WERI-Rb-1 (cell line): Measurements from ENCODE around the gene LRG1.
"Not testable (repeated sequence)": the region's sequence is repeated elsewhere in the genome, so short reads cannot be mapped to it uniquely, and the experiment has no call there.

ENCODE experiments used
- DNase-seq: peaks from one replicate; pipeline ENCODE4 v3.0.0-alpha.2; 2020
- H3K27ac ChIP-seq: fragments of 250-450 bp; sonication (Bioruptor Pico); 2 replicates; pipeline ENCODE4 v1.5.1; 2020; ENCODE audit warnings: mild to moderate bottlenecking, moderate library complexity
- H3K27me3 ChIP-seq: fragments of 250-450 bp; sonication (Bioruptor Pico); 2 replicates; pipeline ENCODE4 v1.5.1; 2021; ENCODE audit warnings: mild to moderate bottlenecking, low read depth, moderate library complexity; ENCODE audit not compliant: insufficient read depth, severe bottlenecking
- H3K36me3 ChIP-seq: fragments of 250-450 bp; sonication (Bioruptor Pico); 2 replicates; pipeline ENCODE4 v1.5.1; 2020; ENCODE audit warnings: mild to moderate bottlenecking, moderate library complexity
- H3K4me3 ChIP-seq: 2 replicates; pipeline ENCODE4 v1.5.1; 2011; ENCODE audit warnings: low read depth, mild to moderate bottlenecking, control low read depth, low read length
- H3K9me3 ChIP-seq: fragments of 250-450 bp; sonication (Bioruptor Pico); 2 replicates; pipeline ENCODE4 v1.5.1; 2021; ENCODE audit warnings: mild to moderate bottlenecking, moderate library complexity; ENCODE audit not compliant: severe bottlenecking
- TF ChIP-seq, protein P1 (sequence below): IDR thresholded peaks from 2 replicates; pipeline ENCODE4 v1.5.1; 2011; ENCODE audit warnings: low read depth, mild to moderate bottlenecking, control low read depth, inconsistent platforms, low read length

Gene LRG1

DNA sequence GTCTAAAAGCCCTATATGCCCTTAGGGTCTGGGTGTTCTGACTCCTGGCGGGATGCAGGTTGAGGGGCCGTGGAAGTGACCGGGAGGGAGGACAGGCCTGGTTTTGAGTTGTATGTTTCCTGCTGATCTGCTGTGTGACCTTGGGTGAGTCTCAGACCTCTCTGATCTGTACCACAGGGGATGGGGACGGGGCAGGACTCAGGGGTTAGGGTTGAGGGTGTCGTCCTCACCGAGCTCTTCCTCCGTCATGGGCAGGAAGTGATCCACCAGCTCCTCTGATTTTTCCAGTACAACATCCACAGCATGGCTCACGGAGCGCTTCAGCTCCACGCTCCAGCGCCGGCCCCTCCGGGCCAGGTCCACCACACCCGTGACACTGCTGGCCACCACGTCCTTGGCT lies 11.0 kb downstream of the LRG1 start:
- no peak for DNase-seq
- Histone ChIP-seq H3K36me3 (no peaks in the 10 kb centered on the region; the same call in 1 of the 2 replicates), H3K9me3 (no peaks in the 10 kb centered on the region), H3K27ac (no peak overlapping the region), H3K4me3 (no peak overlapping the region), H3K27me3 (no peaks in the 10 kb centered on the region)
- TF ChIP-seq, protein P1, sequence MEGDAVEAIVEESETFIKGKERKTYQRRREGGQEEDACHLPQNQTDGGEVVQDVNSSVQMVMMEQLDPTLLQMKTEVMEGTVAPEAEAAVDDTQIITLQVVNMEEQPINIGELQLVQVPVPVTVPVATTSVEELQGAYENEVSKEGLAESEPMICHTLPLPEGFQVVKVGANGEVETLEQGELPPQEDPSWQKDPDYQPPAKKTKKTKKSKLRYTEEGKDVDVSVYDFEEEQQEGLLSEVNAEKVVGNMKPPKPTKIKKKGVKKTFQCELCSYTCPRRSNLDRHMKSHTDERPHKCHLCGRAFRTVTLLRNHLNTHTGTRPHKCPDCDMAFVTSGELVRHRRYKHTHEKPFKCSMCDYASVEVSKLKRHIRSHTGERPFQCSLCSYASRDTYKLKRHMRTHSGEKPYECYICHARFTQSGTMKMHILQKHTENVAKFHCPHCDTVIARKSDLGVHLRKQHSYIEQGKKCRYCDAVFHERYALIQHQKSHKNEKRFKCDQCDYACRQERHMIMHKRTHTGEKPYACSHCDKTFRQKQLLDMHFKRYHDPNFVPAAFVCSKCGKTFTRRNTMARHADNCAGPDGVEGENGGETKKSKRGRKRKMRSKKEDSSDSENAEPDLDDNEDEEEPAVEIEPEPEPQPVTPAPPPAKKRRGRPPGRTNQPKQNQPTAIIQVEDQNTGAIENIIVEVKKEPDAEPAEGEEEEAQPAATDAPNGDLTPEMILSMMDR = no peak

DNA sequence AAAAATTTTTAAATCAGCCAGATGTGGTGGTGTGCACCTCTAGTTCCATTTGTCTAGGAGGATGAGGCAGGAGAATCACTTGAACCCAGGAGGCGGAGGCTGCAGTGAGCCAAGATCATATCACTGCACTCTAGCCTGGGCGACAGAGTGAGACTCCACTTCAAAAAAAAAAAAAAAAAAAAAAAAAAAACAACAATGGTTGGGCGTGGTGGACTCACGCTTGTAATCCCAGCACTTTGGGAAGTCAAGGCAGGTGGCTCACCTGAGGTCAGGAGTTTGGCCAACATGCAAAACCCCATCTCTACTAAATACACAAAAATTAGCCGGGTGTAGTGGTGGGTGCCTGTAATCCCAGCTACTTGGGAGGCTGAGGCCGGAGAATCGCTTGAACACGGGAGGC lies 12.5 kb downstream of the LRG1 start:
- not testable (repeated sequence) for H3K27ac ChIP-seq, H3K36me3 ChIP-seq, H3K9me3 ChIP-seq, DNase-seq, H3K27me3 ChIP-seq, H3K4me3 ChIP-seq

DNA sequence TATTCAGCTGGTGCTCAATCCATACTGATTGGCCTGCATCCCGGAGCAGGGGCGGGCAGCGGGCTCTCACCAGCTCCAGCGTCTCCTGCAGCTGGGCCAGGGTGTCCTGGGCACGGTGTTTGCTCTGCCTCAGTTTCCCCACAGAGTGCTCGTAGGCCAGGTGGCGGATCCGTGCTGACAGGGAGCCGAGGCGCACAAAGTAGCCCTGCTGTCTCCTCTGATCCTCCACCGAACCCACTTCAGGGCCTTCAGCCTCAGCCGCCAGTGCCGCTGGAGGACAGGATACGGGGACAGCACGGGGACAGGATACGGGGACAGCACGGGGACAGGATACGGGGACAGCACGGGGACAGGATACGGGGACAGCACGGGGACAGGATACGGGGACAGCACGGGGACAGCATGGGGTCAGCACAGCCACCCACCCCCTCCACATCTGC lies 14.3 kb downstream of the LRG1 start:
- no peaks in the 10 kb centered on the region for H3K9me3 ChIP-seq
- no peaks in the 10 kb centered on the region; the same call in 1 of the 2 replicates for H3K36me3 ChIP-seq
- no peaks in the 10 kb centered on the region for H3K27me3 ChIP-seq
- H3K4me3 ChIP-seq = no peak overlapping the region
- no peak overlapping the region for H3K27ac ChIP-seq
- DNase-seq = no peak
- TF ChIP-seq, protein P1 = no peak

DNA sequence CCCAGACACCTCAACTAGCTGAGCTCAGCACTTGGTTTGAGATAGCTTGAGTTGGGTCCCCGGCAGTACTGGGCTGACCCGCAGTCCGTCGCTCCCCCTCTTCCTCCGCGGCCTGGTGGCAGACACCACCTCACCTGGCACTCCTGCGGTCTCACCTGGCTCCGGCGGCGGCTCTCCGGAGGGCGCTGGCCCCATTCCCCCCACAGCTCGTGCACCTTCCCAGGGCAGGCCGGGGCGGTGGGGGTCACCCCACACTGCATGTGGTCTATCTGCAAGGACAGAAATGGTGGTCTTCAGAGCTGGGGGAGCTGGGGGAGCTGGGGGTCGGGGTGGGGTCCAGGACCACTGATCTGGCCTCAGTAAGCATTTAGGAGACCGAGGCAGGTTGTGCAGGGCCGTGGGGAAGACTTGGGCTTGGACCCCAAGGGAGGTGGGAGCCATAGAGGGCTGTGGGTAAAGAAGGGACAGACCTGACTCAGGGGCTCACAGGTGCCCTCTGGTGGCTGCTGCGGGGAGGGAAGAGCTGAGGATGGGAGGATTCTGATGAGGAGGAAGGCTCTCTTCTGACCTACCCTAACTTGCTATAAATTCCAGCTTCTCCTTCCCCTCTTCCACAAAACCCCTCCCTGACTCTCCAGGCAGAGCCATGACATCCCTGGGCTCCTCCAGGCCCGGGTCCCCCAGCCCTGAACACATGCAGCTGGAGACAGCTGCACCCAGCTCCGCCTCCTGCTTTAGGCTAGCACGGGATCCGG lies 14.9 kb downstream of the LRG1 start:
- no peak overlapping the region for H3K27ac ChIP-seq
- no peaks in the 10 kb centered on the region for H3K9me3 ChIP-seq
- no peaks in the 10 kb centered on the region for H3K27me3 ChIP-seq
- H3K4me3 ChIP-seq = no peak overlapping the region
- TF ChIP-seq, protein P1 = peak; percentile 94
- DNase-seq = peak; percentile 69
- no peaks in the 10 kb centered on the region; the same call in 1 of the 2 replicates for H3K36me3 ChIP-seq

DNA sequence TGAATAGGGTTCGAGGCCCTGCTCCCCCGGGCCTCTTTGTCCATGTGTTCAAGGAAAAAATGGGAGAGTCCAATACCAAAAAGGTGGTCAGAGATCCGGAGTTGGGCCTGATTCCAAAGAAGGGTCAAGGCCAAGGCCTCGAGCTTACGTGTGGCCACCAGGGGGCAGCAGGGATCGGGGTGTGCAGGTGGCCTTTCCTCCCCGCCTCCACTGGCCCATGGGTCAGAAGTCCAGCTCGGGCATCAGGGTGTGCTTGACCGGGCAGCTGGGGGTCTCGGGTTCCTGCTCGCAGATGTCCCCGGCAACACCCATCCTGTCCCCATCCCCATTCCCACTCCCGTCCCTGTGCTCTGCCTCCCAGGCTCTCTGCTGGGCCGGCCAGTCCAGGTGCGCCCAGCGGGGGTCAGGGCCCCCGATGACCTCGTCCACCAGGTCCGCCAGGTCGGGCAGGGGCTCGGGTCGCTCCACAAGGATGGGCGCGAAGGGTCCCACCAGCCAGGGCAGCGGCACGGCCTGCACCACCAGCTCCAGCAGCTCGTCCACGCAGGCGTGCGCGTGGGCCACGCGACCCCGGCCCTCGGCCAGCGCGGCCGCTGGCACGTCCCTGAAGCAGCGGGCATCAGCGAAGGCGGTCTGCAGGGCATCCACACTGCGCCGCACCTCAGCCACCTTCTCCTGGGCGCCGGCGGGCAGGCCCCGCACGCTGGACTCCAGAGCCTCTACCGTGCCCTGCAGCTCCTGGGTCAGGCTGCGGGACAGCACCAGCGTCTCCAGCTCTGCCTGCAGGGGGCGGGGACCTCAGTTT lies 16.3 kb downstream of the LRG1 start:
- no peak overlapping the region for H3K4me3 ChIP-seq
- no peaks in the 10 kb centered on the region for H3K27me3 ChIP-seq
- no peaks in the 10 kb centered on the region; the same call in 1 of the 2 replicates for H3K36me3 ChIP-seq
- H3K9me3 ChIP-seq = peaks cover 2% of the 10 kb centered on the region
- DNase-seq = peak; percentile 68
- no peak overlapping the region for H3K27ac ChIP-seq
- TF ChIP-seq, protein P1 = peak; percentile 97

DNA sequence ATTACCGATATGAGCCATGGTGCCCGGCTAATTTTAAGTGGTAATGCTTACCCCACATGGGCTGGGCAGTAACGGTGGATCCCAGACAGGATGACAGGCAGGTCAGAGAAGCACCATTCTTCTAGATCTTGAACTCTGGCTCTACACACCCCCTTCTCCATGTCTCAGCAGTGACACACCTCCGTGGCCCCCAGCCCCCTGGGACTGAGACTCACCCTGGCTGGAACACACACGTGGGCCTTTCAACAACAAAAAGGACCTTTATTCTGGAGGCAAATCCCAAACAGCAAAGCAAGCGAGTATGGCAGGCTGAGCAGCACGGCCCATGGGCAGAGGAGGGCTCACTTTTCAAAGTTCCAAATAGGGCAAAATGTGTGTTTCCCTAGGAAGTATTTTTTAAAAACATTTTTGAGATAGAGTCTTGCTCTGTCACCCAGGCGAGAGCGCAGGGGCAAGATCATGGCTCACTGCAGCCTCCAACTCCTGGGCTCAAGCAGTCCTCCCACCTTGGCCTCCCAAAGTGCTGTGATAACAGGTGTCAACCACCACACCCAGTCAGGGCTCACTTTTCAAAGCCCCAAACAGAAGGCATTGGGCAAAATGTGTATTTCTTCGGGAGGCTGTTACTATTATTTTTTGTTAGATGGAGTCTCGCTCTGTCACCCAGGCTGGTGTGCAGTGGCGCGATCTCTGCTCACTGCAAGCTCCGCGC lies 17.4 kb downstream of the LRG1 start:
- Histone ChIP-seq H3K36me3 (no peaks in the 10 kb centered on the region; the same call in 1 of the 2 replicates), H3K9me3 (peaks cover 2% of the 10 kb centered on the region), H3K4me3 (no peak overlapping the region), H3K27me3 (no peaks in the 10 kb centered on the region), H3K27ac (no peak overlapping the region)
- TF ChIP-seq, protein P1 = no peak
- no peak for DNase-seq
